GM18870 (cell line): ENCODE measurements around the gene STING1.
"Not testable (repeated sequence)": the region's sequence is repeated elsewhere in the genome, so short reads cannot be mapped to it uniquely, and the experiment has no call there.

Source experiments
- ATAC-seq: cut with Tn5 transposase; IDR thresholded peaks from one replicate; pipeline ENCODE4 v1.9.1; 2021; ENCODE audit warnings: moderate library complexity; ENCODE audit not compliant: unreplicated experiment

The STING1 gene

GRCh38 chr5:139503036-139503817 is 20.7 kb upstream of the STING1 start:
- not testable (repeated sequence) for ATAC-seq

- no peak for ATAC-seq
Observed at GRCh38 chr5:139501381-139501780, 18.8 kb upstream of the STING1 start.

GRCh38 chr5:139495638-139496435 is 13.3 kb upstream of the STING1 start:
- no peak for ATAC-seq

GRCh38 chr5:139494832-139495231 is 12.3 kb upstream of the STING1 start:
- no peak for ATAC-seq

- ATAC-seq = no peak
Observed at GRCh38 chr5:139494256-139494655, 11.7 kb upstream of the STING1 start.

GRCh38 chr5:139492700-139493192 is 10.2 kb upstream of the STING1 start:
- no peak for ATAC-seq

- ATAC-seq = no peak
Observed at GRCh38 chr5:139488260-139488659, 5.7 kb upstream of the STING1 start.

- no peak for ATAC-seq
Observed at GRCh38 chr5:139486201-139486600, 3.6 kb upstream of the STING1 start.

GRCh38 chr5:139482890-139483208 is 291 bp upstream of the STING1 start:
- not testable (repeated sequence) for ATAC-seq

- peak; percentile 8 for ATAC-seq
Observed at GRCh38 chr5:139481580-139482049, 943 bp downstream of the STING1 start.

GRCh38 chr5:139481122-139481533 is 1.4 kb downstream of the STING1 start:
- ATAC-seq = no peak

- not testable (repeated sequence) for ATAC-seq
Observed at GRCh38 chr5:139479729-139480128, 2.8 kb downstream of the STING1 start.

- not testable (repeated sequence) for ATAC-seq
Observed at GRCh38 chr5:139478657-139479423, 3.7 kb downstream of the STING1 start.

GRCh38 chr5:139475865-139476617 is 6.5 kb downstream of the STING1 start:
- ATAC-seq = no peak

GRCh38 chr5:139474890-139475791 is 7.4 kb downstream of the STING1 start:
- ATAC-seq = no peak

- no peak for ATAC-seq
Observed at GRCh38 chr5:139473565-139473964, 9.0 kb downstream of the STING1 start.

GRCh38 chr5:139473105-139473504 is 9.5 kb downstream of the STING1 start:
- ATAC-seq = no peak

GRCh38 chr5:139472386-139473030 is 10.1 kb downstream of the STING1 start:
- no peak for ATAC-seq

GRCh38 chr5:139470821-139471300 is 11.7 kb downstream of the STING1 start, which contains the start of gene SMIM33:
Gene SMIM33, plus strand, starts transcription at chr5:139471004. Its CDS starts 118 bp downstream, at chr5:139471122.
- no peak for ATAC-seq
